Upper lobe of left lung (tissue), 4 donors: Measurements from ENCODE around the gene MLLT3.

Experiments
- CTCF ChIP-seq, 6 experiments: fragments of 450-650 bp in 4 of 6; fragments of 200-600 bp in 2 of 6; sonication (generic) in 2 of 6; IDR thresholded peaks; one replicate each; pipeline ENCODE4 v1.5.1; 2016 to 2019; ENCODE audit warnings: antibody characterized with exemption in 6 of 6
- EP300 ChIP-seq, 4 donors: sonication (generic); formaldehyde crosslinking; IDR thresholded peaks; one replicate each; pipeline ENCODE4 v1.5.1; 2017; ENCODE audit warnings: antibody characterized with exemption in 4 of 4, control low read depth in 2 of 4
- POLR2A ChIP-seq, 4 donors: fragments of 450-650 bp; IDR thresholded peaks; one replicate each; pipeline ENCODE4 v1.5.1; 2016 to 2017; ENCODE audit warnings: antibody characterized with exemption in 4 of 4, mild to moderate bottlenecking in 2 of 4
- POLR2AphosphoS5 ChIP-seq, 2 donors: sonication (generic); formaldehyde crosslinking; IDR thresholded peaks; one replicate each; pipeline ENCODE4 v1.5.1; 2017; ENCODE audit warnings: antibody characterized with exemption in 2 of 2

GRCh38 chr9:20561531-20561930, 60.8 kb downstream of the MLLT3 start:
- TF ChIP-seq CTCF (IDR thresholded peaks at IDR 0.05): no peak
- TF ChIP-seq EP300 (IDR thresholded peaks at IDR 0.05): no peak
- TF ChIP-seq POLR2A (IDR thresholded peaks at IDR 0.05): no peak
- TF ChIP-seq POLR2AphosphoS5 (IDR thresholded peaks at IDR 0.05): no peak
